HG03520 (cell line): Measurements from ENCODE around the gene VPS41.

Experiments
- ATAC-seq: cut with Tn5 transposase; IDR thresholded peaks from one replicate; pipeline ENCODE4 v1.9.1; 2021; ENCODE audit warnings: mild to moderate bottlenecking, moderate library complexity; ENCODE audit not compliant: unreplicated experiment

VPS41 gene

GRCh38 chr7:38819463-38819862 lies 89.5 kb downstream of the VPS41 start:
- no peak for ATAC-seq

GRCh38 chr7:38817526-38817925 lies 91.5 kb downstream of the VPS41 start:
- no peak for ATAC-seq

DNA sequence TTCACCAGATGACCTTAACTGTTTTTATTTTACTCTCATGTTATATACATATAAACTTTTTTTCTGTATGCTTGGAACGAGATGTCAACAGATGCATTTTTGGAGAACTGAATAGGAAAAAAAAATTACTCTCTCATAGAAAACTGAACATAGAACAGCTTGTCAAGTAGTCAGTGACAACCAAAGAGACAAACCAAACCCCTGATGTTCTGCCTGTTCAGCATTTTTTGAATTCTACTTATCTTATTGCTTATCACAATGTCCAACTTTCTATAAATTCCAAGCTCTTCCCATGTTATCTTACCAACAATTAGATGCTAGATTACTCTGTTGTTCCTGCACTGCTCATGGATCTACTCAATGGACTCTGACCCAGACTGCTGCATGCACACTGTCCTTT lies 95.2 kb downstream of the VPS41 start:
- no peak for ATAC-seq

DNA sequence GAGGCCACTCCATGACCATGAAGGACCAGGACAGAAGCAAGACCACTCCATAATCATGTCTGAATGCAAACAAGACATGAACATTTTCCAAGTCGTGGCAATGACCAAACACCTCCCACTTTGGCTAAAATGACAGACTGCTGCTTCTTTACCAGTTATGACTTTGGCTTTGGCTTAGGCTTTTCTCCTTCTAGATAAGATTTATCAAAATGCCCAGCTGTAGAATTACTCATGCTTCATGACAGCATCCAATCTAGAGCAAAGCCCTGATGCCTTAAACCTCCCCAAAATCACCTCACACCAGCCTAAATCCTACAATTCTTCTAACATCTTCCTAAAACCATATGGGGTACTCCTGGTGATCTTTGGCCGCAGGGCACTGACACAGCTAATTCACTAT lies 102.1 kb downstream of the VPS41 start:
- no peak for ATAC-seq

DNA sequence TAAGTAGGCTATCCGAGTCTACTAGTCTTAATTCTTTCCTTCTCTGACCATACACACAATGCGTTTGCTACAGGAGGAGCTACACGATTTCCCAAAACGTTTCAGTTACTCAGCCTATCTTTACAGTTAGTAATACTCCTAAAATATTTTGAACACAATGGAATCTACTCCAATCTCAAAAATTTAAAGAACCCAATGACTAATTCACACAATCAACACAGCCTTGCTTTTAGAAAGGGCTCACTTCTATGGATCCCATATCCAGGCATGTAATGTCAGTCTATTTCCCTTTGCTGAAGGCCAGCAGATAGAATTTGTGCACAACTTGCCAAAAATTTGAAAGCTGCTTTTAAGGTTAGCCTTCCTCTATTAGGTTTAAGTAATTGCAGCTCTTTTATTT lies 107.2 kb downstream of the VPS41 start:
- no peak for ATAC-seq

- ATAC-seq = no peak
These were observed 110.3 kb downstream of the VPS41 start for GRCh38 chr7:38798552-38799267.

DNA sequence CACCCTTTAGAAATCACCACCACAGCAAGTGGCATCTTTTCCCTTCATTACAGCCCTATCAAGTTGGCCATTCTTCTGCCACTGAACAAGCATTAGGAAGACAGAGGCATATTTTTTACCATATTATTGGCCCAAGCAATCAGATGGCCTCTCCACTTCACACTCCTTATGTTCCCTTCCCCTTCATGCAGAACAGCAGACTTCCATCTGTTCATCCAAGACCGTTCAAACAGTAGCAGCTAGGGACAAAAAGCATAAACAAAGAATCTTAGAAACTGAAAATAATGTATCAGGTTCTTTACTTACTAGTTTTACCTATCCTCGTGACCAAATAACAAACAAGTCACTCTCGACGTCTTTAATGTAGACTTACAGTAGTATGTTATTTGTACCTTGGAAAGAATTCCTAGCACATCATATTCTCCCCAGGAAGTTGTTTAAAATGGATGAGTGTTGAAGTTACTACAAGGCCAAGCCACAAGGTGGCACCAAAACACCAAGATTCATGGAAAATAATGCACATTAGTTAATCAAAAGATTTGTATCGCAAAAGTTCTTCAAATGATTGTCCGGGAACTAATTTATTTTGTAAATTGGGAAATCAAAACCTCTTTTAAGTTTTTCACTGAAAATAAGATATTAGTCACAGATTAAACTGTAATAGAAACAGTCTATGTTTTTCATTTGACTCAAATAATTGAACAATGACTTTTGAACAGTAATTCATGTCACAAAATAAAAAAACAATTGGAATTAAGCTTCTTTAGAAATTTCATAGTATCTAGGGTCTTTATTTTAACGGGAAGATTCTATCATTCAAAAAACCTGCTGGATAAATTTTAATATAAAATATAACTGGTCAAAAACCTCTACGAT lies 112.1 kb downstream of the VPS41 start:
- no peak for ATAC-seq

DNA sequence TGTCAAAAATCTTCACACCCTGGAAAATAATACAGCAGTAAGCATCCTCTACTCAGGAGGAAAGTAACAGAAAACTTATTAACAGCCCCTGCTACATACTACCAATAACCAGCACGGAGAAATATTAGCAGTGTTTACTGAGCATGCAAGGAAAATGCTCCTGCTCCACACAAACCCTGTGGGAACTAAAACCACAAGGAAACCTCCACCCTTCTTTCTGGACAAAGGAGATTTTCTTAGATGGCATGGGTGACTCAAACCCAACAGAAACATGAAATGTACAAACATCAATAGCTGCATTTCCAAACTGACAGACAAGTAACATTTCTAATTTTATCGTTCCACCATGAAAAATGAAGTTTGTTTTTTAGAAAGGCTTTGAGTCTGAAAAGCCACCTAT lies 113.4 kb downstream of the VPS41 start:
- ATAC-seq = no peak

DNA sequence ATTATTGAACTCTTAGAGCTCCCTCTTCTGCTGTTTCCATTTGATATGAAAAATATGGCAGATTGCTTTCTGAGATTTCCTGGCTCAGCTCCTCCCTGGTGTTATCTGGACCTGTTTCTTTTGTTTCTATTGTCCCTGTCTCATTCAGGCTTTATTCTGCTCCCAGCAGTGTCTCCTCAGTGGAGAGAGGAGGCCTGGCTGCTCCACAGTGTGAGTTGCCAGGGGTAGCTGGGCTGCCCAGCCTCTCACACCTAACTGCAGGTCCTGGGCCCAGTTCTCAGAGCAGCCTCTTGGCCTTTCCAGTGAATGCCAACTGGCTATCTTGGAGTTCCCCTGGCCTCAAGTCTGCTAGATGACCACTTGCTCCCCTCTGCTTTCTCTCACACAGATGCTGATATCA lies 127.0 kb downstream of the VPS41 start:
- no peak for ATAC-seq

DNA sequence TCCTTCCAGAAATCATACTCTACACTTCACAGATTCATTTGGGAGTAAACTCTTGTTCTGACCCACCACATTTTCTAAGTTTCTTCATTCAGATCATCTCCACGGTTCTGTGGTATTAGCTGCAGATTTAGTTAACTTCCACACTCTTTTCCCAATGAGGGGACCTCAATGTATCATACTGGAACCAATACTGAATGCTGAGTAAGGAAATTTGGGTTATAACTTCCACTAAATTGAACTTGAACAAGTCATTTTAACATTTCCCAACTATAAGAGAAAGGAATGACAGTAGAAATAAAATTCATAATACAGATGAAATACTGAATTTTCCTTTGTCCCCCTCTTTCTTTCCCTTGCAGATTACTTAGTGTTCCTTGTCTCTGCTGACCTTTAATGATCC lies 131.4 kb downstream of the VPS41 start:
- no peak for ATAC-seq

DNA sequence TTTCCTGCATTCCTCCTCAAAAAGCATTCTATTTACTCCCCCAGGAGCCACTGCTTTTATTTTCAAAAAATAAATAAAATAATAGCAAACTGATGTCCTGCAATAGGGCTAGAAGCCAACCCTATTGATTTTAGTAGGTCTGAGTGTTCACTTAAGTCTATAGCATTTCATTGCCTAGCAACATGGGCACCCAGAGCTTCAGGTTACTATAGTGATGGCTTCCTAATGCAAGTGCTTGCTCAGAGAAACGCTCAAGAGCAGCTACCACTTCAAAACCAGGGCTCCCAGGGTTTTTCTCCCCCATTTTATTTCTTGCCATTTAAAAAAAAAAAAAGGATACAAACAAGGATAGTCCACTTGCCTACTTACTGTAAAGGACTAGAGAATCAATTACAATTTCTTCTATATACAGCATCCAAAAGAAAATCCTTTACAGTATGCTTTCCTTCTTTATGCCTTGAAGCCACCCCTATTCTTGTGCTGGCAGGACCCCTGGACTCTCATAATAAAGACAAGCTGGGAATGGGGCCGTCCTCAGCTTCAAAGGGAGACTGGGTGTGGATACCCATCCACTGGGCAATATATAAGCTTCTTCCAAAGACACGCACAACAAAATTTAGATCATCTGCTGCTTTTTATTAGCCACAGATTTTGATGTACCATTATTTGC lies 133.3 kb downstream of the VPS41 start:
- ATAC-seq = no peak

GRCh38 chr7:38773430-38773829 lies 135.6 kb downstream of the VPS41 start:
- no peak for ATAC-seq

GRCh38 chr7:38760226-38760625 lies 148.8 kb downstream of the VPS41 start:
- no peak for ATAC-seq

GRCh38 chr7:38759028-38759427 lies 150.0 kb downstream of the VPS41 start:
- no peak for ATAC-seq

DNA sequence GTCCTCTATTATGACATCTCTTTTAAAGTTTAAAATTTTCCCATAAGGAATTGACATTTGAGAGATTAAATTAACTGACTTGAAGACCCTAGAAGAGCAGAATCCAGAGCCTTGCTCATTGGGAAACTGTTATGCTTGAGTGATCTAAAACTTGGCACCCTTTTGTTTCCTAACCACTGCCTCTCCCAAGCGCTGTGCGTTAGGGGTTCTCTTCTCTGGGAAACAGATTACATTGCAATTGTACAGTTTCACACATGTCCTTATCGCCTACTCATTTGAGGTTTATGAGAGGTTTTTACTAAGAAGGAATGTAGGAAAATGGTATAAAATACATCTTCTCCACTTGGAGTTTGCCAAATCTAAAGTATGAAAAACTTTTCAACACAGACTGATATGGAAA lies 151.1 kb downstream of the VPS41 start:
- ATAC-seq = no peak

DNA sequence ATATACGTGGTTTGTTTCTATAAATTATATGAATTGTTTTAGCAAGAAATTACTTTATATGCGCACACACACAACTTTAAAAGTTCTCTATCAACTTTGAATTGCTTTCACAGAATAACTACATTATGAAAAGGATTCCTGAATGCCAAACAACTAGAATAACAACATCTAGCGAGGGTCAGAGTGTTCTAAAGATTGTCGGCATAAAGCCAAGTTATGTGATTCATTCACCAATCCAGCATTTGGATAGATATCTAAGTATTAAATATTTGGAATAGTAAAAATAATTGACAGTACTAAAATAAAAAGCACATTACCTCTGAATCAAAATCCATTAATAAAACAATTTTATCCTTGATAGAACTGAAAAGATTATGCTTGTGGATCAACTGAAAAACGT lies 152.5 kb downstream of the VPS41 start:
- no peak for ATAC-seq

DNA sequence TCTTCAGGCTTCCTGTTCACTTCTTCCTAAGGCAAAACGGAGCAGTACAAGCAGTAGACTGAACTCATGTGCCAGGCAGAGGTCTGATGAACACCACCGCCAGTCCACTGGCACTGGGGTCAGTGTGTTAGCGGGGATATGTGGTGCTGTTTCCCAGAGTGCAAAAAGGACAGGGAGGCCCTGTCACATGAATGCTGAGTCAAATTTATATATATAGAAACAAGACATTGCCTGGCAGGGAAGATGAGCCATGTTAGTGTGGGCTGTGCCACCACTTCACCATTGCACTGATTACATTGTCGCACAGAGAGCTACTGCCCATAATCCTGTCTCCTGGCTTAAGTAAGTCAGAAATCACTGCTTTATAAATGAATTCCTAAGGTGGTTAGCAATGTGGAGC lies 155.6 kb downstream of the VPS41 start:
- ATAC-seq = no peak

DNA sequence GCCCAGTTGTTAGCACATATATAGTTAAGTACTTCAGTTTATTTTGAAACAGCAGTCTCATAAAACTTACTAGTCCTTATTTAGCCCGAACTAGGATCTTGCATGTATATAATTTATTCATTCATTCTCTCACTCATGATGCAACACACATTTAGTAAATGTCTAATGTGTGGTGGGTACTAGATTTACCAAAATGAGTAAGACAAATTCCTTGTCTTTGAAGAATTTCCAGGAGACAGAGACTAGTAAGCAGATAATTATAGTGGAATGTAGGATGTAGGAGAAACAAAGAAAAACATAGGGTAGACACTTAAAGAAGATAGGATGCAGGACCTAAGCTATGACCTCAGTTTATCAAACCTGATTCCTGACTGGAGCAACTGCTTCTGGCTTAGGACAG lies 157.6 kb downstream of the VPS41 start:
- ATAC-seq = no peak

DNA sequence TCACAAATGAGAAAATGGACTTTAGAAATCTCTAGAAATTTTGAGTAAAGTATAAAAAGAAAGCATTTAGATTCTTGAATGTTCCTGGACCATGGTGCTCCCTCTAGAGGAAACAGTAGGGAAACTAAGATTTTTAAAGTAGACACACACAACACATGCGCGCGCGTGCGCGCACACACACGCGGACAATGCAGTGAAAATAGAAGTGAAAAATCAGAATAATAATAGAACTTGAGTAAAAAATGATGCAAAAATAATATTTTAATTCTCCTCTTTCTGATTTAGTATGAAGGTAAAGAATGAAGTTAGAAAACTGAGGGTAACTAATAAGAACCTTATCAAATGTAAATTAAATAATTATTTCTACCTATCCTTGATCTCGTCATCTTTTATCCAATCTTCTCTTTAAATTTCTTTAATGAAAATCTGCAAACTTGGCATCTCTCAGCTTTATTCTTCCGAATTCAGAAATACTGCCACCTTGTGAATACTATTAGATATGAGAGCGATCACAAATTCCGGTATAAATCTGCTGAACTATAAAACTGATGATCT lies 160.9 kb downstream of the VPS41 start:
- no peak for ATAC-seq

DNA sequence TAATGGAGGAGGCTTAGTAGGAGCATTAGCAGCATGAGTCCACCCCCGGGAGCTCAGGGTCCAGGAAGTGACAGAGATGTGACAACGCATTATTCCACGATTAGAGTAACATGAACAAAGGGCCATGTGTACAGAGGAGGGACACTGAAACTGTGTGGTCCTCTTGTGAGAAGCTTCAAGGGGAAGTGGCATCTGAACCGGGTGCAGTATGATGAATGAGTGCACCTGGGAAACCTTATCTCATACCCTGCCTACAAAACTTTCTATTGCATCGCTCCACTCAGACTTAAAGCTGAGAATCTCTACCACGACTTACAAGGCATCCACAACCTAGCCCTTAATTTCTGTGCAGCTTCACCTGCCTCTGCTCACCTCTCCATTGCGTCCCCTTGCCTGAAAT lies 162.6 kb downstream of the VPS41 start:
- no peak for ATAC-seq

DNA sequence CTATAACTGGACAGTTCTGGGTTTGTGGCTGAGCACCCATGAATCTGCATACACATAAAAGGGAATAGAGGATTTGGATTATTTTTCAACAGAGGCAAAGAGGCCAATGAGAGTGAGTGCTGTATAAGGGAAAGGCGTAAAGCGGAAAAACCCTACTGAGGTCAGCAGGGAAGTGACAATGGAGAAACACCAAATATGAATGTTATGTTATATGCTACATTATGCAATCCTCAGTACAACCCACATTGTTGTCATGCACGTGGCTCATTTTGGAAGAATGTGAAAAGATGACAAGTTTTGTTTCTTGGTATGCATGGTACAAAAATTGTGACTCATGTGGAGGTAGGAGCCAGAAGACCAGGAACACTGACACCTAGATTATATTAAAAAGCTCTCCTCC lies 164.2 kb downstream of the VPS41 start:
- ATAC-seq = no peak

- ATAC-seq = no peak
These were observed 165.1 kb downstream of the VPS41 start for GRCh38 chr7:38743899-38744298.
